Epithelial cell of proximal tubule (primary cell): ENCODE data around the gene RAB34. TPM values are rescaled to one million over a fixed set of nuclear protein-coding genes. Genes with fewer than 3 reads are reported as not detected.

Experiments used
- DNase-seq: peaks from one replicate; pipeline ENCODE4 v3.0.0-alpha.2; 2011; ENCODE audit warnings: low read depth
- H3K4me3 ChIP-seq: 2 replicates; pipeline ENCODE4 v1.5.1; 2011; ENCODE audit warnings: low read depth, mild to moderate bottlenecking, low read length
- total RNA-seq: library from RNA; depleted of rRNA; stranded (reverse); fragments of >200 nt; gene quantifications from 2 replicates; pipeline ENCODE4 v1.2.3, GENCODE V29; 2015
- TF ChIP-seq, protein P1 (sequence below): conservative IDR thresholded peaks from 2 replicates; pipeline ENCODE4 v1.5.1; 2012; ENCODE audit warnings: low read depth, mild to moderate bottlenecking, low read length

The RAB34 gene
- total RNA-seq, 1 donor from 2014 or later = 649 TPM

DNA sequence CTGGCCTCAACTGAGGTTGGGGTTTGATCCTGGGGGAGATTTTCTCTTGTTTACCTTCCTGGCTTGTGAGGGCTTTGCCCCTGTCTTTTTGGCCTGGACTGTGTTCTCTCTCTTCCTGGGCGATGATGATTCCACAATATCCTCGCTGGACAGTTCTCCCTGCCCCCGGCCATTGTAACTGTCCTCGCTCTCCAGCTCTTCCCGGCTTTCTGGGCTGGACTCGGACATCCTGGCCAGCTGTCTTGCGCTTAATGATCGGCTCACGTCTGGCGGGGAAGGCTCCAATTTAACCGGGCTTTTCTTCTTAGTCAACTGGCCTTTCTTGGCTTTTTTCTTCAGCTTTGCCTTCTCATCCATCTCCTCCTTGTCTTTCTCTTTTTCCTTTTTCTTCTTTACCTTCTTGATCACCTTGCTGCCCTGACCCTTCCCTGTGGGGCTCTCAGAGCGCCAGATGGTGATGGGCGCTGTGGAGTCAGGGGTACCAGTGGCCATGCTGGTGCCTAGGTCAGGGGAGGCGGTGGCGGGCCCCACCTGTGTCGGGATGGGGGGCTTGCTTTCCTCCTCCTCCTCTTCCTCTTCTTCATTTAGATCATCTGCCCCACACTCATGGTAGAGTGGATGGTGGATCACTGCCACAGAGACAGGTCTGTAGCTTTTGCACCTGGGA is 14.0 kb downstream of the RAB34 start:
- no peak for DNase-seq
- TF ChIP-seq, protein P1, sequence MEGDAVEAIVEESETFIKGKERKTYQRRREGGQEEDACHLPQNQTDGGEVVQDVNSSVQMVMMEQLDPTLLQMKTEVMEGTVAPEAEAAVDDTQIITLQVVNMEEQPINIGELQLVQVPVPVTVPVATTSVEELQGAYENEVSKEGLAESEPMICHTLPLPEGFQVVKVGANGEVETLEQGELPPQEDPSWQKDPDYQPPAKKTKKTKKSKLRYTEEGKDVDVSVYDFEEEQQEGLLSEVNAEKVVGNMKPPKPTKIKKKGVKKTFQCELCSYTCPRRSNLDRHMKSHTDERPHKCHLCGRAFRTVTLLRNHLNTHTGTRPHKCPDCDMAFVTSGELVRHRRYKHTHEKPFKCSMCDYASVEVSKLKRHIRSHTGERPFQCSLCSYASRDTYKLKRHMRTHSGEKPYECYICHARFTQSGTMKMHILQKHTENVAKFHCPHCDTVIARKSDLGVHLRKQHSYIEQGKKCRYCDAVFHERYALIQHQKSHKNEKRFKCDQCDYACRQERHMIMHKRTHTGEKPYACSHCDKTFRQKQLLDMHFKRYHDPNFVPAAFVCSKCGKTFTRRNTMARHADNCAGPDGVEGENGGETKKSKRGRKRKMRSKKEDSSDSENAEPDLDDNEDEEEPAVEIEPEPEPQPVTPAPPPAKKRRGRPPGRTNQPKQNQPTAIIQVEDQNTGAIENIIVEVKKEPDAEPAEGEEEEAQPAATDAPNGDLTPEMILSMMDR = no peak
- no peak overlapping the region for H3K4me3 ChIP-seq

DNA sequence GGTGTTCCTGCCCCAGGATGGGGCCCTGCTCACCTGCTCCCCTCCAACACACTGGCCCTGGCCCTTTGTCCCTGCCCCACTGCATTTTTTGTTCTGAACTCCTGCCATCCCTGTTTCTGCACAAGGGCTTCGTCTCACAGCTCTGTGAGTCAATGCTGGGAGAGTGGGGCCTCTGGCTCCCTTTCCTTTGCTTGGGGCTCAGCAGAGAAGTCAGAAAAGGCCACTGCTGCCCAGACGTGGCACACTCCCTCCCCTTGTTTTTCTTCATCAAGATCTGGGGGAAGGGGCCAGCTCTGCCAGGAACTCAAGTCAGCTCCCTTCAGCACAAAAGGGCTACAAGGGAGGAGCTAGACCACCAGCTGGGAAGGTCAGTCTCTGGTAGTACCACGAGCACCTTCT is 14.9 kb downstream of the RAB34 start:
- TF ChIP-seq, protein P1 = no peak
- no peak for DNase-seq
- no peak overlapping the region for H3K4me3 ChIP-seq

- no peak overlapping the region for H3K4me3 ChIP-seq
- no peak for DNase-seq
- TF ChIP-seq, protein P1 = no peak
Measured at GRCh38 chr17:28702026-28702751, 15.5 kb downstream of the RAB34 start.

- TF ChIP-seq, protein P1 = no peak
- no peak for DNase-seq
Measured at GRCh38 chr17:28700830-28701492, 16.7 kb downstream of the RAB34 start.

DNA sequence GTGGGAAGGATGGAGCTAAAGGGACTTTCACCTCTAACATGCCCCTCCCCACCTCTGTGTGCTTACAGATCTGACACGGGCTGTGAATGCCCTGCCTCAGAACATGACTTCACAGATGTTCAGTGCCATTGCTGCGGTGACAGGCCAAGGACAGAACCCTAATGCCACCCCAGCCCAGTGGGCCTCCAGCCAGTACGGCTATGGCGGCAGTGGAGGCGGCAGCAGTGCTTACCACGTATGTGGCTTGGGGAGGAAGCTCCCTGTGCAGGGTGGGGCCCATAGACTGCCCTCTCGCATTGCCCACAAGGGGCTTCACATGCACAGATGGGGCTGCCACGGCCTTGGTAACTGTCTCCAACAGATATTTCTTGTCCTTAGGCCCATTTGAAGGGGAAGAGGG is 17.4 kb downstream of the RAB34 start:
- TF ChIP-seq, protein P1 = no peak
- H3K4me3 ChIP-seq = no peak overlapping the region
- DNase-seq = no peak

More at GRCh38 chr17:28700830-28701492, 16.7 kb downstream of the RAB34 start:
- no peak overlapping the region for H3K4me3 ChIP-seq

GRCh38 chr17:28698253-28698941 is 19.3 kb downstream of the RAB34 start:
- TF ChIP-seq, protein P1 = peak; percentile 16
- H3K4me3 ChIP-seq = no peak overlapping the region
- peak; percentile 83 for DNase-seq
